SIG-M5 treated with dmso at 0.1 percent for 504 hours (cell line): ENCODE data around the gene TMEM203.
"Not testable (repeated sequence)": the region's sequence is repeated elsewhere in the genome, so short reads cannot be mapped to it uniquely, and the experiment has no call there.

Experiments used
- DNase-seq: peaks from one replicate; lab custom pipeline; 2025; ENCODE audit not compliant: unreplicated experiment; lab: John Stamatoyannopoulos, UW

The TMEM203 gene, protein sequence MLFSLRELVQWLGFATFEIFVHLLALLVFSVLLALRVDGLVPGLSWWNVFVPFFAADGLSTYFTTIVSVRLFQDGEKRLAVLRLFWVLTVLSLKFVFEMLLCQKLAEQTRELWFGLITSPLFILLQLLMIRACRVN

DNA sequence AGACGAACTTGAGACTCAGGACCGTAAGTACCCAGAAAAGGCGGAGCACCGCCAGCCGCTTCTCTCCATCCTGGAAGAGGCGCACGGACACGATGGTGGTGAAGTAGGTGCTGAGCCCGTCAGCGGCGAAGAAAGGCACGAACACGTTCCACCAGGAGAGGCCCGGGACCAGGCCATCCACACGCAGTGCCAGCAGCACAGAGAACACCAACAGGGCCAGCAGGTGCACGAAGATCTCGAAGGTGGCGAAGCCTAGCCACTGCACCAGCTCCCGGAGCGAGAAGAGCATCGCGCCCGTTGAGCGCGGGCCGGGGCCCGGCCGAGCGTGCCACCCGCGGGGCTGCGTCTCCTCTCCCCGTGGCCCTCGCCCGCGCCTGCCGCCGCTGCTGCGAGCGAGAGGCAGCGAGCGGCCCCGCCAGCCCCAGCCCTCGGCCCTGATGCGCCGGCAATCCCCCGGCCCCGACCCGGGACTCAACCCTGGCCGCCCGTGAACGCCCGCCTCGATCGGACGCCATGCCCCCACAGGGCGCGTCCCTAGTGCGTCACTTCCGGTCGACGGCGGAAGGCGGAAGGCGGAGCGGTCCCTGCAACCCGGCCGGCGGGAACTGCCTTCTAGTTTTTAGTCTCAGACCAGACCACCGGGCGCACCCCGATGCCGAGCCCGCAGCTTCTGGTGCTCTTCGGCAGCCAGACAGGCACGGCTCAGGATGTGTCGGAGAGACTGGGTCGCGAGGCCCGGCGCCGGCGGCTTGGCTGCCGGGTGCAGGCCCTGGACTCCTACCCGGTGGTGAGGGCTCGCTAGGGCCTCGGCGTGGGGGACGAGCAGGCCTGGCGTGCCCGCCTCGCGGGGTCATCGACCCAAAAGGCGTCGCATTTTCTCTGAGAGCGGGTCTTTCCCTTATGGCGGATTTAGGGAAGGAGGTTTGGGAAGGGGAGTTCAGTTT lies at the start of gene TMEM203, which contains the start of gene NDOR1:
Gene TMEM203 (minus strand): TSS at position 523 of the 944 bp plus-strand sequence. CDS start 234 bp downstream, at position 289.
Gene NDOR1 (plus strand): TSS at position 575 of the 944 bp plus-strand sequence. CDS start 78 bp downstream, at position 653.
- peak; percentile 72 for DNase-seq

DNA sequence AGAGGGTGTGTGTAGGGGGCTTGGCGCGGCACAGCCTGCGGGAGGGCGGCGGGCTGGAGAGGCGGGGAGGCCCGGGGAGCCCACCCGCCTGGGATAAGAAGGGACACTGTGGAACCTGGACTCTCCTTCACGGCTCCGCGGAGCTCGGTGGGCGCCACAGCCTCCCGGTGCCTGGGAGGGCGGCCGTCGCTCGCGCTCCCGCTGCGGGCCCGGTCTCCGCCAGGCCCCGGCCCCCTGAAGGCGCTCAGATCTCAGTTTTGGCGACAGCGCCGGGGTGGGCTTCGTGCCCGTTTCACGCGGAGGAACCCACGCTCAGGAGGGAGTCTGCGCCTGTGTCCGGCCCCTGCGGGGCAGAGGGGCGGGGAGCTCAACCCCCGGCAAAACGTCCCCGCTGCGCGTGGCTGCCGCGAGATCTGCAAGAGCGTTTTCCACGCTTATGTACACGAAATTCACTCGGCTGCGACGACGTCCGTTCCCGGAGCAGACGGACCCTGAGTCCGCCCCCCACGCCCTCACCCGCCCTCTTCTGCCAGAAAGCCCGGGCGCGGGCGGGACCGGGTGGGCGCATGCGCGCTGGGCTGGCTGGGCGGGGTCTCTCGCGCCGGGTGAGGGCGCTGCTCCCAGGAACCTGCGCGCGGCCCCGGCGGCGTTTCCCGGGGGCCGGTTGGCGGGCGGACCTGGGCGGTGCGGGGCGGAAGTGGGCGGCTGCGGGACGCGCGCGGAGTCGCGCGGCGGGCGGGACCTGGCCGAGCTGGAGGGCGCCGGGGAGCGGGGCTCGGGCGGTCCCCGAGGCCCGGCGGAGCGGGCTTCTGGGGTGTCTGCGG lies 49.4 kb upstream of the TMEM203 start, which contains the start of gene NELFB:
Gene NELFB (plus strand): TSS at position 704 of the 824 bp plus-strand sequence.
- peak; percentile 74 for DNase-seq

DNA sequence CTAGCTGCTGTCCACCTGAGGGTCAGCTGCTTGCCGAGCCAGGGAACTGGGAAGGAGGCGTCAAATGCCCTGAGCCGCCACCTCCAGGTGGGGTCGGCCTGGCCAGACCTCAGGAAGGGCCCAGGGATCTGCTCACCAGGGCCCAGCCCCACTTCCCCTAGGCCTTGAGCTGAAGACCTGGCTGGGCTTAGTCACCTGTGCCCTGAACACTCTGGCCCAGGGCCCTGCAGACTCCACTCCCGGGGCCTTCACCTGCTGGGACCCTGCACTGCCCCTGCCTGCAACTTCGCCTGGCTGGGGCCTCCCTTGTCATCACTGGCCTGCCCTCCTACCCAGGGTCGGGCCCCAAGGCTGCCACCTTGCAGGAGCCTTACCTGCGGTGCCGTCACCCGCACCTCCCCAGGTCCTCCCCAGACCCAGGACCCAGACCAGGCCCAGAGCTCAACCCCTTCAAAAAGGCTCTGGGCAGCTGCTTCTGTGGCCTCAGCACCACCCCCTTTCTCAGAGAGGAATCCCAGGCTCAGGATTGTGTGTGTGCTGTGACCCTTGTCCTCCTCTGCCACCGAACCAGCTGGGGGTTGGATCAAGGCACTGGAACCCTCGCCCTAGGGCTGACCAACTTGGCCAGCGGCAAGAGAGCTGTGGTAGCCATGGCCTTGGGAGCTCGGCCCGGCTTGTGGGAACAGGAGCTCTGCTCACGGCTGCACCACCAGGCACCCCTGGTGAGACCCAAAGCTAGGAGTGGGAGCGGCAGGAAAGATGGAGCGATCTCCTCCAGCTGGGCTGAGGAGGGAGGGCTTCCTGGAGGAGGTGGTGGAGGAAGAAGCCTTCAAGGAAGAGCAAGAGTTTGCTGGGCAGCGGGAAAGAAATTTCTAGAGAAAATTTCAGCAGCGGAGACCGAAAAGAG lies 48.5 kb upstream of the TMEM203 start:
- no peak for DNase-seq

DNA sequence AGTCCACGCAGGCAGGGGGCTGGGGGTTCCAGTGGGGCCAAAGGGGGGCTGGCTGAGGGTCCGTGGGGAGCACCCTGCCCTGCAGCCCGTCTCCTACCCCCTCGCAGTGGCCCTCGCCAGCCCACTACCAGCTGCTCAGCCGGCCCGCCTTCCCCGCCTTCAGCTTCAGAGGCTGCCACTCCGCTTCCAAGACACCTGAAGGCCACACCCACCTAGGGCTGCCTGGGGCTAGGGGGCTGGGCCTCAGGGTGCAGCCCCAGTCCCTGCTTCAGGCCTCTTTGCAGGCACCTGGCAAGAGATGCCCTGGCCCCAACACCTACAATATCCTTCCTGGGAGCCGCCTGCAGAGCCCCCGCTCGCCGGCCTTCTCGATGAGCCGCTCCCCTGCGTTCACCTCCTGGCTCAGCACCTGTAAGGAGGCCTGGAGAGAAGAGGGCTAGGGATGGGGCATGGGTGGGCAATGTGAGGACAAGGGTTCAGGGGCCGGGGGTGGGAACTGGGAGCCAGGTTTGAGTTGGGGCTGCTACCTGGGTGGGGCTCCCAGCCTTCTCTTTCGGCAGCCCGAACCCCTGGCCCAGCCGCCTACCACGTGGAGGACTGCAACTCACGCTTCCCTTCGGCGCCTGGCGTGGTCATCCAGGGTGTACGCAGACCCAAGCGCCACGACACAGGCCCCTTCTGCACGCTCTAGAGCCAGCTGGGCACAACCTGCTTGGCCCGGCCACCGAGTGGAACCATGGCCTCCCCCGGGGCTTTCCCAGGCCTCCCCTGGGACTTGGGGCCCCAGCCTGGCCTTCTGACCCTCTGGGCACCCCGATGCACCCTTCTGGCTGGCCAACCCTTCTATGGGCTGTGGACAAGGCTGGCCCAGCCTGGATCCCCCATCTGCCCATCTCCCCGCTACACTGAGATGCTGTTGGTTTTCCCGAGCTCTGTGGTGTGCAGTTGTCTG lies 47.4 kb upstream of the TMEM203 start:
- no peak for DNase-seq

DNA sequence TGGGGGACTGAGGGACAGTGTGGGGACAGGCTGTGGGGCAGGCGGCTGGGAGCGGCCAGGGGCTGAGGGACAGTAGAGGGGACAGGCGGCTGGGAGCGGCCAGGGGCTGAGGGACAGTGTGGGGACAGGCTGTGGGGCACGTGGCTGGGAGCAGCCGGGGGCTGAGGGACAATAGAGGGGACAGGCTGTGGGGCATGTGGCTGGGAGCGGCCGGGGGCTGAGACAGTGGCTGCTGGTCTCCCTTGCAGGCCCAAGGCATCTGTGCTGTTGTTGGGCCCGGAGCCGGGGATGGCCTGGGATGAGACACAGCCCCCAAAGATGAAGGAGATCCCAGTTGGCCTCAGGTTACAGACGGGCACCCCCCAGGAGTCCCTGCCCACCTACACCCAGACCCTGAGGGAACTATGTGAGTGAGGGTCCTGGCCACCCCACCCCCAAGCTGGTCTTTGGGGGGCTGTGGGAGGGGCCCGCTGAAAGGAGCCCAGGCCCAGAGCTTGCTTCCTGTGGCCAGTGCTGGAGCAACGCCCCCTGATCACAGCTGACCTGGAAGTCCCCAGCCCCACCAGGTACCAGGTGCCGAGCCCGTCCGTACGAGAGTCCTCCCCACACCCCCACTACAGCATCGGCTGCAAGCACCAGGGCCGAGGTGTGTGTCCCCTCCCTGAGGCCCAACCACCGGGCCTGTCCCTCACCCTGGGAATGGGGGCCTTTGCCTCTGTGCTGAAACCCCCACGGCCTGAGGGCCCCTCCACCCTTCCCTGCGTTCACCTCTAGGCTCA lies 46.2 kb upstream of the TMEM203 start:
- no peak for DNase-seq

DNA sequence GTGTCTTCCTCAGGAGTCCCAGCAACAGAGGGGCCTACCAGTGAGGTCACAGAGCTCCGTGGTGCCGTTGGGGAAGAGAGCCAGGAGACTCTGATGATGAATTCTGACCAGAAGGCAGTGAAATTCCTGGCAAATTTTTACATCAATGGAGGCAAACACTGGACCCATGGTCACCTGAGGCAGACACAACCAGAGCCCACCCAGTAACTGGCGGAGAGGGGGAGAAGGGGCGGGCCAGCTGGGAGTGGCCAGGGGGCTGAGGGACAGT lies 45.7 kb upstream of the TMEM203 start, which contains the start of gene STPG3:
Gene STPG3 (plus strand): TSS at position 93 of the 268 bp plus-strand sequence. CDS start 1 bp downstream, at position 94.
- no peak for DNase-seq

DNA sequence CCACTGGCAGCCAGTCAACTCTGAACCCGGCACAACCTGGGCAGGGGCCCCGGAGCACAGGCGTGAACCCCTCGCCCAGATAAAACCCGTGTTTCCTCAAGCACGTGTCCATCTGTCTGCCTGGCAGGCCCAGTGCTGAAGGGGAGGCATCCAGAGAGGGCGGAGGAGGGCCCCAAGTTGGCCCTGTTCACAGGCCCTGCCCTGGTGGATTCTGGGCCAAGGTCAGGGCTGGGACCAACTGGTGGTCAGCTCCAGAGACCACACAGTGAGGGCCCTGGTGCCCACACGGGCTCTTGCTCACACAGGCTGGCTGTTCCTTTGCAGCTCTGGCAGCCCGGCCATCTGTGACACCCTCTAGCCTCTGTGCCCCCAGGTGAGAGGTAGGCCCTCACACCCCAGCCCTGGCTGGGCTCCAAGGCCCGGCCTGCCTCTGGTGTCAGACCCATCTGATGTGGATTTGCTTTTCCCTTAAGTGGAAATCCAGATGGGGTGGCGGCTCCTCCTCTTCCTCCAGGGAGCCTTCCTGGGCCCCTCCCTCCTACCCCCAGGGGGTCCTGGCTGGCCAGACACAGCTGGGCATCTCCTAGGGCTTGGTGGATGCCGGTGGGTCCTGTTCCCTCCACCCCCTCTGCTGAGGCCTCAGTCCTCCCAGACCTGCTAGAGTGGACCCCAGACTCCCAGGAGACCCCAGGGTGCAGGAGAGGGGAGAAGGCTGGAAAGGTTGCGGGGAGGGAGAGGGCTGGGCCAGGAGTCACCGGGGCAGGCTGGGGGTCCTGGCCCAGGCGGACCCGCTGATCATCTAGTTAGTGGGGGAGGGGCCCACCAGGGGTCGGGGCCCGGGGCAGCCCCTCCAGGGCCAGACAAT lies 45.1 kb upstream of the TMEM203 start:
- DNase-seq = no peak

DNA sequence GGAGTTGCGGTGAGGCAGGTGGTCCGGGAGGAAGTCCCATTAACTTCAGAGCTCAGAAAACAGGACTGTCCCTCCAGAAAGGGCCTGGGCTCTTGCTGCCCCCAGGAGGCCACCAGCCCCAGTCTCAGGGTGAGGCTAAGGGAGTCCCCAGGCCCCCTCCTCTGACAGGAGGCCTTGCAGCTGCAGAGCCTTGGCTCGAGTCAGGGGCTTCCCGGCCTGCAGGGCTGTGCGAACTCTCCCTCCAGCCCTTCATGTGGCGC lies 42.4 kb upstream of the TMEM203 start:
- no peak for DNase-seq

DNA sequence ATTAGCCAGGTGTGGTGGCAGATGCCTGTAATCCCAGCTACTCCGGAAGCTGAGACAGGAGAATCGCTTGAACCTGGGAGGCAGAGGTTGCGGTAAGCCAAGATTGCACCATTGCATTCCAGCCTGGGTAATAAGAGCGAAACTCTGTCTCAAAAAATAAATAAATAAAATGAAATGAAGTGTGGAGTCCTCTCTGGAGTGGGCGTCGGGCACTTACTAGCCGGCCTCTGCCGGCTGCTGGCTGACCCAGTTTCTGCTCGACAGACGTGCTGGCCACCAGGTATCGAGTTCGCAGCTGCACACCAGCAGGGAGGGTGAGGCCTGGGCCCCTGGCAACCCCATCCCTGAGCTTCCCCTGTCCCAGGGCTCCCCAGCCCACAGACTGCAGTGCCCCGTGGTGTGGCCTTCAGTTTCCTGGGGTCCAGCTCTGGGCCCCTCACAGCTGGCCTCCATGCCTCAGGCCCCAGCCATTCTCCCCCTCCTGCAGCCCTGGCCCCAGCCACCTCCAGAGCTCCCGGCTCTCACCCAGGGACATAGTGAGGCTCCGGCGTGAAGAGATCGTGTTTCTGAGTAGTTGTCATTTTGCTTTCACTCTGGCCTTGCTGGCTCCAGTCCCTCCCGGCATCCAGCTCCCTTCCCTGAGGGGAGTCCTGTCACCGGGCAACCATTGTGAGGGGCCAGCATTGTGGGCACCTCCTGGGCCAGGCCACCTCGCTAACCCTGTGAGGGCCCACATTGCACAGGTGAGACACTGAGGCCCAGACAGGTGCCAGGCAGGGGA lies 41.9 kb upstream of the TMEM203 start:
- DNase-seq = no peak

DNA sequence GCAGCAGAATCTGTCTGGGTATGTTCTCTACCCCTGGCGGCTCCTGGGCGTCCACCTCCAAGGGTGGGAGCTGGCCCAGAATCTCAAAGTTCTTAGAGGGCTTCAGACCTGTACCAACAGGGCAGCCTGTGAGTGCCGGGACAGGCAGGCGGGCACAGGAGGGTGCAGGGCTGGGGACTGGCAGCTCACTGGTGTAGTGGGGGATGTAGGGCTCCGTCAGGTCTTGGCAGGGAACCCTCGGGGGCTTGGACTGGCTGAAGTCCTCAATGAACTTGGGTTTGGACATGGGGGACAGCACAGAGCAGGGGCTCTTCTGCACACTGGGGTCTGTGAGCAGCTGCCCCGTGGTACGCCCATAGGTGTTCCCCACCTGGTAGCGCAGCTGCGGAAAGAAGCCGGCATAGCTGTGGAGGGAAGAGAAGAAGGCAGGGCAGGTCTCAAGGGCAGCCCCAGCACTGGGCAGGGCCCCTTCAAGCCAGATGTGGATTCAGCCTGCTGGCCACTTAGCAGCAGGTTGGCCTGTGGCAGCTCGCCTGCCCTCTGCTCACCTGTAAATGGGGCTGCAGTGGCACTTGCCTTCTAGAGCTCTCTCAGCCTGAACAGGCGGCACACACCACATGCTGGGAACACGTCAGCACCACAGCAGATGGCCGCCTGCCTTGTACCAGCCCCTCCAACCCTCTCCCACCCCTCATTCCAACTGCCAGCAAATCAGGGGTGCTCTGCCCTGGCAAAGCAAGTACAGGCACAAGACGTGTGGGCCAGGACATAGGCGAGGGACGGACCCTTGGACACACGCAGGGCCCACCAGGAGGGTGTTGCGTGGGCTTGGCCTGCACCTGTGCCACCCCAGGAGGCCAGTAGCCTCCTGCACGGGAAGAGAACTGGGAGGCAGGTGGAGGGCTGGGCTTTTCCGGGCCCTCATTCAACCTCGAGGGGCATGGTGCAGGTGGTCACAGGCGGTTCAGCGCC lies 40.3 kb upstream of the TMEM203 start:
- no peak for DNase-seq

DNA sequence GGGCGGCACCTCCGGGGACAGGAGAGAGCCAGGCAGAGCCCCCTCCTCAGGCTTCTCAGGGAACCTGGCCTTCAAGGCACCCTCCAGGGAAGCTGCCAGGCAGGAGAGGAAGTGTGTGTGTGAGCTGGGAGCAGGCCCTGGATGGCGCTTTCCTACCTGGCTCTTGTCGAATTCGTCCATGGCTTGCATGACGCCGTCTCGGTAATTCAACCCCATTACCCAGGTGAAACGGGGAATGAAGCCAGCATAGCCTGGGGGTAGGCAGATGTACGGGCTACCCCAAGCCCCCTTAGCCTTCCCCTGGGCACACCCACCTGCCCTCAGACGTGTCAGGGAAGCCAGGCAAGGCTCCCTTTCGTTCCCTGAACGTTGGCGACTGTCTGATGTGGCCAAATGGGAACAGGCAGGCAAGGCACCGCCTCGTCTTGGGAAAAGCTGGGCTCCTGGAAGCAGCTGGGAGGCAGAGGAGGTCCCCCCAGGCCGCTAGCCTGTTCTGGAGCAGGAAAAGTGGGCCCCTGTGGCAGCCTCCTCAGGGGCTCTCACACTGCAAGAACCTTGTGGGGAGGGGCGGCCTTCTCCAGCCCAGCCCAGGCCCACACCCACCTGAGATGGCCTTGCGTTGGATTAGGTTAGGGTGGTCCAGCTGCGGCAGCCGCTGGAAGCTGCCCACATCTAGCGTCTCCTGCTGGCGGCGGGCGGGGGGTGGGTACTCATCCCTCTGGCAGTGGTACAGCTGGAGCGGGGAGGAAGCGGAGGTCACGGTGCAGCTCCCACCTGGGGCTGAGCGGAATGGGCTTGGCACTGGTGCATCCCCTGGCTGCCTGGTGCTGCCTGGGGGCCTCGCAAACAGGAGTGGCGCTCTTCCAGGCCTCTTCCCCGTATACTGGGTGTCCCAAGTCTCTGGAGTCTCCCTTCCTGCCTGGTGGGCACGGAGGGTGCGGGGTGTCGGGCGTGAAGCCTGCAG lies 39.3 kb upstream of the TMEM203 start:
- DNase-seq = no peak

DNA sequence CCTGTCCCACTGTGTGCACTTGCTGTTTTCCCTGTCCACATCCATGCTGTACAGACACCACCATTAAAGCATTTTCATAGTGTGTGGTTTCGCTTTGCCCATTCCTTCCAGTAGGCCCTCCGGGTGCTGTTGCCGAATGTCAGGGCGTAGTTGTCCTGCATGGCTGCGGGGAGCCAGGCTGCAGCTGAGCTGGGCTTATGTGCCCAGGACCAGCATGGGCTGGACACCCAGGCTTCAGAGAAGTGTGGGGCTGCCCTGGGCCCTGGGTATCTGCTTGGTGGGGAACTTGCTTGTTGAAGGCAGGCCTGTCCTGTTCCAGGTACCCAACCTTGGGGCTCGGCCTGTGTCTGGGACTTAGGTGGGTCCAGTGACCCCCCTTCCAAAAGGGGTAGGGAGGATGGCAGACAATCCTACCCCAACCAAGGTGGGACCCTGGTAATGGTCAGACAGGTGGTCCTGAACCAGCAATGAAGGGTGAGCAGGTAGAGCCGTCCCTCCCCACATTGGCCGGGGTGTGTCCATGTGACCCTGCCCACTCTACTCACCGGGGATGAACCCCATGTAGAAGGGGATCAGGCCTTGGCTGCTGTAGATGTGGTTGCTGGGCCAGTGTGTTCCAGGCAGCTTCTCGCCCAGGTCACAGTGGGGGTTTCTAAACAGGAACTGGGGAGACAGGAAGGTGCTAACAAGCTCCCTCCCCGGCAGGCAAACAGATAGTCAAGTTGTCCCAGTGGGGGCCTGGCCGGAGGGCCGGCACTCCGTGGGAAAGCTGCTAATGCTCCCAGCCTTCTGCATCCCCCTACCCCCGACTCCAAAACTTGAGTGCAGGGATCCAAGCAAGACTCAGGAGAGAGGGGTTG lies 38.4 kb upstream of the TMEM203 start:
- no peak for DNase-seq

DNA sequence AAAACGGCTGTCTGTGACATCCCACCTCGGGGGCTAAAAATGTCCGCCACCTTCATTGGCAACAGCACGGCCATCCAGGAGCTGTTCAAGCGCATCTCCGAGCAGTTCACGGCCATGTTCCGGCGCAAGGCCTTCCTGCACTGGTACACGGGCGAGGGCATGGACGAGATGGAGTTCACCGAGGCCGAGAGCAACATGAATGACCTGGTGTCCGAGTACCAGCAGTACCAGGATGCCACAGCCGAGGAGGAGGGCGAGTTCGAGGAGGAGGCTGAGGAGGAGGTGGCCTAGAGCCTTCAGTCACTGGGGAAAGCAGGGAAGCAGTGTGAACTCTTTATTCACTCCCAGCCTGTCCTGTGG lies 37.8 kb upstream of the TMEM203 start:
- DNase-seq = not testable (repeated sequence)
